ENCODE measurements around the gene KIF22.

GRCh38 chr16:29743827-29744531 lies 46.6 kb upstream of the KIF22 start:
- no peak for TF ChIP-seq CTCF (IDR thresholded peaks at IDR 0.05)
- no peak for TF ChIP-seq POLR2A (IDR thresholded peaks at IDR 0.05)
